Measurements from ENCODE around the gene ALKAL2.

- TF ChIP-seq CTCF (IDR thresholded peaks at IDR 0.05; ENCODE audit: extremely low read depth in 1 of 2, insufficient read depth in 1 of 2, low read depth in 1 of 2, low read length in 2 of 2): no peak
- no peak for TF ChIP-seq POLR2A (IDR thresholded peaks at IDR 0.05; ENCODE audit: low read depth, low read length)
- TF ChIP-seq POLR2AphosphoS5 (IDR thresholded peaks at IDR 0.05; ENCODE audit: insufficient read depth, low read depth, low read length): no peak
- TF ChIP-seq MAX (IDR thresholded peaks at IDR 0.05; ENCODE audit: insufficient read depth, insufficient read length): no peak
- no peak for TF ChIP-seq EZH2 (IDR thresholded peaks at IDR 0.05; ENCODE audit: borderline replicate concordance, low read depth, low read length, severe bottlenecking)
- TF ChIP-seq JUN (IDR thresholded peaks at IDR 0.05; ENCODE audit: borderline replicate concordance, insufficient read depth, insufficient read length, low read depth): no peak
- TF ChIP-seq FOS (IDR thresholded peaks at IDR 0.05; ENCODE audit: borderline replicate concordance, insufficient read depth, low read length): no peak
Measured at GRCh38 chr2:332592-332991, 44.7 kb upstream of the ALKAL2 start.
